Measurements from ENCODE around the gene GTSF1L.
"Not testable (repeated sequence)": the region's sequence is repeated elsewhere in the genome, so short reads cannot be mapped to it uniquely, and the experiment has no call there.

GTSF1L gene

DNA sequence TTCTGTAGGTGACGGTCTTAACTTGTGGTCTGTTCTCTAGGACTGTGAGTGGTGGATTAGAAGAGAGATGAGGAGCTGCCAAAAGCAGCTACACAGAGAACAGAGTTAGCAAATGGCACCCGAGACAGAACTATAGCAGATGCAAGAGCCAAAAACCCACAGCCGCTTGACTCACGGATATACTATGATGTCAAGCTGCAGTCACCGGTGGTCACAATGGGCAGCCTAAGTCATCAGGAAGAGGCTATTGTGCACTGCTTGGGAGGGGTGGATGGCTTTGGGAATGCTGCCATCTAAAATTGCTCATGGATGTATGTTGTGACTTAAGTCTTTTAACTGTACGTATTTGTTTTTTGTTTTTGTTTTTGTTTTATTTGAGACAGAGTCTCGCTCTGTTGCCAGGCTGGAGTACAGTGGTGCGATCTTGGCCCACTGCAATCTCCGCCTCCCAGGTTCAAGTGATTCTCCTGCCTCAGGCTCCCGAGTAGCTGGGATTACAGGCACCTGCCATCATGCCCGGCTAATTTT is at the start of gene GTSF1L:
GTSF1L (minus strand) TSS at position 192 of the 528 bp plus-strand sequence. CDS start 308 bp downstream, outside the sequence.
- DNase-seq (ENCODE audit: low spot score): no peak

DNA sequence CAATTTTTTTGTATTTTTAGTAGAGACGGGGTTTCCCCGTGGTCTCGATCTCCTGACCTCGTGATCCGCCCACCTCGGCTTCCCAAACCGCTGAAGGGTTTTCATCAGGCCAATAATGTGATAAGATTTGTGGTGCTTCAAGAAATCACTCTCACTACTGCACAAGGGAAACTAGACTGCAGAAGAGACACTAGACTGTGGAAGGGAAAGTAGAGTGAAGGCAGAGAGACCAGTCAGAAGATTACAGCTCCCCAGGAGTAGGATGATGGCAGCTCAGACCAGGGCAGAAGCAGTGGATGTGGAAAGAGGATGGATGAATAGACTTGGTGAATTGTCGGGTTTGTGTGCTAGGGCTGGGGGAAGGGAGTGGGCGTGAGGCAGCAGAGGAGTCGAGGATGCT is 48.0 kb upstream of the GTSF1L start:
- no peak for DNase-seq (ENCODE audit: low spot score)

DNA sequence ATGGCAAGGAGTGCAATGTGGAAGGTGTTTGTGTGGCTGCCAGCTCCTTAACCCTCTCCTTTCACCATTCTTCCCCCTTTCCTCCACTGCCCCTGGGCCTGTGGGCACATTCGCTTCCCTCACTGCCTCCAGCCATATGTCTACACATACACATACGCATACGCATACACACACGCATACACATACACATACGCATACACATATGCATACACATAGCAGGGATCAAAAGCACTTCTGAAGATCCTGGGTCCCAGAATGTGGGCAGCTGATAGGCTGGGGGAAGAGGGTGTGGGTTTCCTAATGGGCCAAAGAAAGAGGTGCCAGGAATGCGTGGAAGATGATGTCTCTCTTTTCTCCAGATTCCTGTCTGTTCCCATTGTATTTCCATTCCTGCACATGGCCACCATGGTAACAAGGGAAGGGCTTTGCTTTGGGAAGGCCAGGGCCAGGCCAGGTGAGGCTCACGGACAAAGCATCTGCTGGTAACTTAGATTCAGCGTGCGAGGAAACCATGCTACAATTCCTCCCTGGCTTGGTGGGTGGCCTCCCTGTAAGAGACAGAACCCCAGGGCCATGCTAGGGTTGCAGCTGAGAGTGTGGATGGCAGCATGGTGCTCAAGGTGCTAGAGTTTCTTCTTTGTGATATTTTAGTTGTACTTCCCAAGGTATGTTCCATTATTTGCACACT is 44.8 kb upstream of the GTSF1L start:
- no peak for DNase-seq (ENCODE audit: low spot score)

DNA sequence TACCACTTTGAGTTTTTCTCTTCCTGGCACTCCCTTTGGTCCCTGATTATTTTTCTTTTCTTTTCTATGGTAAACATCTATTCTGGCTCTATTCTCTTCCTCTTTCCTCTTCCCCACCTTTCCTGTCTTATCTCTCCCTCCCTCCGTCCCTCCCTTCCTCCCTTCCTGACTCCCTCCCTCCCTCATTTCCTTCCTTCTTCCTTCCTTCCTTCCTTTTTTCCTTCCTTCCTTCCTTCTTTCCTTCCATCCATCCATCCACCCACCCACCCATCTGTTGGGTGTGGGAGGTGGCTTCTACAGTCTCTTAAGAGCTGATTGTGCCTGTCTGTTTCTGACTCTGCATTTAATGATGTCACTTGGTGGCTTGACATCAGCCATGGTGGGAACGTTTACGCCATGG is 43.5 kb upstream of the GTSF1L start:
- DNase-seq (ENCODE audit: low spot score): no peak

DNA sequence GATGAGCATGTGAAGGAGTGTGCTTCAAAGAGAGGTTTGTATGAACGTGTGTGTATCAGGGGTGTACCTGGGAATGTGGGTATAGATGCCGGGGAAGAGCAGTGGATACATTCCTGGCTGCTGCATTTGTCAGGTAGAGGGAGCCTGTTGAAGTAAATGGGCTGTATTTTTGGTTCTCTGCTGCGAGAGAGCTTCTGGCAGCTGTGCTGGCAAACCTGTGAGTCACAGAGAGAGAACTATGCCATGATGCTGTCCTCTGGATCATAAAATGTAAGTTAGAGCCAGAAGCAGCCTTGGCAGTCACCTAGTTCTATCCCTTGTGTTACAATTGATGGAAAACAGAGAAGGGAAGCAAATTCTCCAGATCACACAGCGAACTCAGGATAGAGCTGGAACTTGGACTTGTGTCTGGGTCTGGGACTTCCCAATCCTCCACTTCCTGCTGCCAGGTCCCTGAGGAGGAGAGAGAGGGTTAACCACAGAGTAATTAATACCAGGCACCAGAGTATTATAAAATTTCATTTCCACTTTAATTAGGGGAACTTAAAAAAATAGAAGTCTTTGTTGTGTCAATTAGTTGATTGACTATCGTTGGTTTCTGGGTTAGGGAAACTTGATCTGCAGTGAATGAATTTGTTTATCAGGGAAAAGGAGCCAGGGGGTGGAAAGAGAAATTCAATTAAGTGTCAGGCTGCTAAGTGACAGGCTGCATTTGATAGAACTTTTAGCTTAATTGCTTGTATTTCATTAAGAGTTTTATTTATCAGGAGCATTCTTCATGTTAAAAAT is 41.1 kb upstream of the GTSF1L start:
- no peak for DNase-seq (ENCODE audit: low spot score)

DNA sequence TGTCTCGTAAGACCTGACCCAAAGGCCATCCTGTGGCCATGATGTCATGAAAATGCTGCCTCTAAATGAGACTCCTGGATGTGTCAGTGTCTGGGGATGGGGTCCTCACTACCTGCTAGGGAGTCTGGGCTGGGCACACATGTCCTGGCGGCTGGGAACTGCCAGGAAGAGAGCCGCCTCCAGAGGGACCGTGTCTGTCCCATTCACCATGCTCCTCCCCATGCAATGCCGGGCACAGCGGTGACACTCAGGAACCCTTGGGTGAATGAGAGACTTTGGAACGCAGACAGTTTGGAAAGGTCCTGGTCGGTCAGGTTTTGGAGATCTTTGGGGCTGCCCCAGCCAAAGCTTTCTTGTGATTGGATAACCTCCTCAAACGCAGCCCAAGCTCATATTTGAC is 40.1 kb upstream of the GTSF1L start:
- no peak for DNase-seq (ENCODE audit: low spot score)

DNA sequence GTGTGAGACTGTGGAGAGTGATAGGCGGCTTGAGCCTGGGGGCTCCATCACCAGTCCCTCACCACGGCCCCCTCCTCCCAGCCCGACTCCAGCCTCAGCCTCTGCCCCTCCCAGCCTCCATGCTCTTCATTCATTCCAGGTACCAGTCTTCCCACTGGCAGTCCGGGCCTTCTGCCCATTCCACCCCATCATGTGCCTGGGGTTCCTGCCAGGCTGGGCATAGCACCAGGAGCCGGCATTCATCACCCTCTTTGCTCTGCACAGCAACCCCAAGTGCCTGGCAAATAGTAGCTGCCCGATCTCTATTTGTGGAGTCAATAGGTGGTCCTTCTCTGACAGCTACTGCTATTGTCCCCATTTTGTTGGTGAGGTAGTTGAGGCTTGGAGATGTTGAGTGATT is 39.6 kb upstream of the GTSF1L start:
- no peak for DNase-seq (ENCODE audit: low spot score)

DNA sequence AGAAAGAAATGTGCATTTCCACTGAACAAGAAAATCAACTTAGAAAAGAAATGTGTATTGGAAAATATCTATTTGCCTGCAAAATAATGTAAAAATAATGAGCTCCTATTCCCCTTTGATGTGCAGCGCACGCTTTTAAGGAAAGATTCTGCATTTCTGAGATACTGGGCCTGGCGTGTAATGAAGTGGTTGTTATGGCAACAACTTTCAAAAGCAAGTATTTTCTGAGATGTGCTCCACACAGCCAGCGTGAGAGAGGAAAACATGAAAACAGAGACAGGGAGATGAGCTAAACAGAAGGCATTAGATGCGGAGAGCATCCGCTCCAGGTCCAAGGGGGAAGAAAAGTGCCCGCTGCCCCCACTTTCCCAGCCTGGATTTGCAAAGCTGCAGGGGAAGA is 39.1 kb upstream of the GTSF1L start:
- no peak for DNase-seq (ENCODE audit: low spot score)

DNA sequence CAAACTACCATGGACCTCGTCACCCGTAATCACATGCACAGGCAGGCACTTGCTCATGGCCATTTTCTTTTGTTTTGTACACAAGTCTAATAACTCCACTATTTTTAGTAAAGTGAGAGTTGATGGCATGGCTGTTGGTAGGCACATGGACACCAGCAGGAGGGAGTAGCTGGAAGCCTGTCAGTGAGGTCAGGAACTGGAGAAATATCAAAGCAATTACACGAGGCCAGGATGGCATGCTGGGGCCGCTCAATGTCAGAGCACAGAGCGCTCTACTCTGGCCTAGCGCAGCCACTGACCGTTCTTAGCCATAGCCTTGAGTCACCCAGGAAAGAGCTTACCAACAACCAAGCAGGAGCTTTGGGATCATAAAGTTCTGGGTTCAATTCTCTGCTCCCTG is 36.1 kb upstream of the GTSF1L start:
- no peak for DNase-seq (ENCODE audit: low spot score)

DNA sequence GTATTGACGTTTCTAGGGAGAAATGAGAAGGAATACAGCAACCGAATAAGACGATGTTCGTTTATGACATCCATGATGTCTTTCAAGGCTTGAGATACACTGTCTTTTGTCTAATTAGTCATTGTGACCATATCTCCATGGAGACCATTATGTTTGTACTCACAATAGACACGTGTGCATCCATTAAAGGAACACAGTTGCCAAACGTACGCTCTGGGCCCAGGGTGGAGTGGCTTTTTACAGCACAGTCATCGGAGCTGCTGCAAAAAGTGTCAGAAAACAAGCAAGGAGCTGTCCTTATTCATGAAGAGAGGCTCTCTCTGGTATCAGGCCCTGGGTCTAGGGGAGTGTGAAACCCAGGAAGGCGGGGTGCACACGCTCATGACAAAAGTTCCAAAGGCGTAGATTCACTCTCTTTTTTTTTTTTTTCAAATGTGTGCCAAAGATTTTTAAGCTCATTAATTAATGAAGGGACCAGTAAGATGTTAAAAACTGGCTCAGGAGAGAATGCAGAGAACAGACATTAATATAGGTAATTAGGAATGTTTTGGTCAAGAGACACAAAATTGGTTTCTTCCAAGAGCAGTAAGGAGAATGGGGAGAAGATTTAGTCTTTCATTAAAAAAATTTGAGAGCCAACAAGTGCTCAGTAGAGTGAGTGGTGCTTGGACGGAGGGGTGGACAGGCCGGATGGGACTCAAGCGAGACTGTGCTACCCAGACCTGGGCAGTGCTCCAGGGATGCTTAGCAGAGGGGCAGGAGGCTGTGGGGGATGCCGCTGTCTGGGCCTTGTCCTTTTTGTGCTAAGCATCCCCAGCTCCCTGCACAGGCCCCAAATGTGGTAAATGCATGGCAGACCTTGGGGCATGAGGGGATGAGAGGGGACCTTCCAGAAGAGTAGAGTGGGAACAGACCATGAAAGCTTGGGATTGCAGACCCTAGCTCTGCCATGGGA is 34.9 kb upstream of the GTSF1L start:
- DNase-seq (ENCODE audit: low spot score): no peak

DNA sequence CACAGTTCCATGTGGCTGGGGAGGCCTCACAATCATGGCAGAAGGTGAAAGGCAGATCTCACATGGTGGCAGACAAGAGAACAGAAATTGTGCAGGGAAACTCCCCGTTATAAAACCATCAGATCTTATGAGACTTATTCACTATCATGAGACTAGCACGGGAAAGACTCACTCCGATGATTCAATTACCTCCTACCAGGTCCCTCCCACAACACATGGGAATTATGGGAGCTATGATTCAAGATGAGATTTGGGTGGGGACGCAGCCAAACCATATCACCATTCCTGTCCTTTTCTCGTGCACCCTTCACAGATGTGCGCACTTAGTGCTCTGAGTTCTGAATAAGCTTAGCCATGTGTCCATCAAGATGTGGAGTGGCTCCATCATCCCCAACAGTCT is 31.1 kb upstream of the GTSF1L start:
- not testable (repeated sequence) for DNase-seq (ENCODE audit: low spot score)

DNA sequence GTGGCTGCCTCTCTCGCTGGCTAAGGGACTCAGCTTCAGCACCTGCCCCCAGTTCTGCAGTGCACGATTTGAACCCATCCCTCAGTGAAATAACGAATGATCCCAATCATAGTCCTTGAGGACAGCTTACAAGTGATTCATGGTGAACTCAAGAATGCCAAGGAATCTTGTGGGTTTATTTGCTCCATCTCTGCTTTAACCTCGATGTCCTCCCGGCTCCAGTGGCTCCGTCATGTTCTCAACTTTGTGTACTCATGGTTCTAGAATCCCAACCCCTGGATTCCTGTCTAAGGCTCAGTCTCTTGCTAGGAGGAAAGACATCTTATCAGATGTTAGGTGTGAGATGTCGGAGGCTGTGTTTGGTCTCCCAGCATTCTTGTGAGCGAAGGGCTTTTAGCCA is 29.0 kb upstream of the GTSF1L start:
- DNase-seq (ENCODE audit: low spot score): no peak

DNA sequence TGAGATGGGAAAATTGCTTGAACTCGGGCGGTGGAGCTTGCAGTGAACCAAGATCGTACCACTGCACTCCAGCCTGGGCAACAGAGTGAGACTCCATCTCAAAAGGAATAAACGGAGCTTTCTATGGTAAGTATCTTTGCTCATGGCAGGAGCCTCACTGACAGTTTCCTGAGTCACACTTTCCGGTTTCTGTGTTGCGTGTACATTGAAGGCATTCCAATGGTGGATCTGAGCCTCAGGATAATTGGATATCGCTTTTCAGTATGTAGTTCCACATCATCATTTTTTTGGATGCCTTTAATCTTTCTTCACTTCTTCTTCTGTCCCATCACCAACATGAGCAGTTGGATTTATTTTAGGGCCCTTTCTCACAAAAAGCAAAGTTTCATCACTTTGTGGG is 28.6 kb upstream of the GTSF1L start:
- DNase-seq (ENCODE audit: low spot score): no peak

DNA sequence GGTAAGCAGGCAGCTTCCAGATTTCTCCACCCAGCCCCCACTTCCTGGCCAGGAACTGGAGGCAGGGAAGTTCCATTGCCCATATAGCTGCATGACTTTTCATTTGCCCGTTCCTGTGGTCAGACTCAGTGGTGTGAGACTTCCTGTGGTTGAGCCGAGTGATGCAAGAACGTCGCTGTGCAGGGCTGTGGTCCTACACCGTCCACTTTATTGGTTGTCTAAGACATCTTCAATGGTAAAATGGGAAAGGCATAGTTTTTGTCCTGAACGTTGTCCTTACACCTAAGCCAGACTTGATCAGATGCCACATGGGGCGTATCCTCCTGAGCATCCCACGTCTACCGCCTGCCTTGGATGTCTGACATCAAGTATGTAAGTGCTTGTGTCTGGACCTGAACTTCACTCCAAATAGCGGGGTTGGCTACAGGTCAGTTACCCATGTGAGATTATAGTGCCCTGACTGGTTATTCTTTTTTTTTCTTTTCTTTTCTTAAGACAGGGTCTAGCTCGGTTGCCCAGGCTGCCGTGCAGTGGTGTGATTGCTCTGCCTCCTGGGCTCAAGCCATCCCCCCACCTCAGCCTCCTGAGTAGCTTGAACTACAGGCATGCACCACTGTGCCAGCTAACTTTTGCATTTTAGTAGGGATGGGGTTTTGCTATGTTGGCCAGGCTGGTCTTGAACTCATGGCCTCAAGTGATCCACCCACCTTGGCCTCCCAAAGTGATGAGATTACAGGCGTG is 25.9 kb upstream of the GTSF1L start:
- DNase-seq (ENCODE audit: low spot score): no peak

DNA sequence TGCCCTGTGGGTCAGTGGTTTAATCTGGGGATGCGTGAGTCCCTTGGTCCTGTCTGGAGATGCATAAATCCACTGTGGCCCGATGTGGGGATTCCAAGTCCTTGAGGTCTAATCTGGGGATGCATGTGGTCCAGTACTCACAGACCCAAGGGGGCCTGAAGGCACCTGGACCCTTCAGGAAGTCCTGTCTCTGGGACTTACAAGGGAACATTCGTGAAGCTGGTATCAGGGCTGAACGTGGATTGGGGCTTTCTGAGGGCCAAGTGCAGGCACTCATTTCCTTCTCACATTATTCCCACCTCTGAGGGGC is 25.2 kb upstream of the GTSF1L start:
- DNase-seq (ENCODE audit: low spot score): no peak

DNA sequence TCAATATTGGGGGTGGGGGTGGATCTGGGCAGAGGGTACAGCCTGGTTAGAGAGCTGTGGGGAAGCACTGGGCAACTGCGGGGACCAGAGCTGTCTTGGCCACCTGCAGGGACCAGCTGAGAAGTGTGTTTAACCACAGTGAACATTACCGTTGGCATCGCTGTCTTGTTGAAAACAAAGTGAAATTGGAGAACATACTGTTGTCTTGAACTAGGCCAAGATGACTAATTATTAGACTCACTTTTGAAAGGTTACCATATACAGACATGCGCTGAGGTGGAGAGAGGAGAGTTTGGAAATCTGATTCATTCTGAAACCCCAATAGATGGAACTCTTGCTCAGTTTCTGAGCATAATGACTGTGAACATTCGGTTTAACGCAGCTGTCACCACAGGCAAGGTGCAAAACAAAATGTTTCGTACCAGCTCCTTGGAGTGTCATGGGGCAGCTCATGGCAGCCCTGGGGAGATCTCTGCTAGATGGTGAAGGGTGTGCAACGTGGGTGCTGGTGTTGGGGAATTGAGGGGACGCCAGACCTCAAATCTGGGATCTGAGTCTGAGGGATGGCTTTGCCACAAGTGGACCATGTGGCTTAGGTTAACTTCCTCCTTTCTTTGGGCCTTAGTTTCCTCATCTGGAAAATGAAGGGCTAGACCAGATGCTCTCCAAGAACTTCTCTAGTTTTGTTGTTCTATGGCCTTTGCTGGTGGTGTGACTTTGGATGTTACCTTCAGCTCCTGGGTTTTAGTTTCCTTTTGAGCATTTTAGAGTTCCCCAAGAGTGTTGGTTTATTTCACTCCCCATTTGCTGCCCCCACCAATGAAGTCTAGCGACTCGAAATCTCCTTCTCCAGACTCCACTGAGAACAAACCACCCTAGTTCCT is 24.6 kb upstream of the GTSF1L start:
- peak; percentile 39 for DNase-seq (ENCODE audit: low spot score)

DNA sequence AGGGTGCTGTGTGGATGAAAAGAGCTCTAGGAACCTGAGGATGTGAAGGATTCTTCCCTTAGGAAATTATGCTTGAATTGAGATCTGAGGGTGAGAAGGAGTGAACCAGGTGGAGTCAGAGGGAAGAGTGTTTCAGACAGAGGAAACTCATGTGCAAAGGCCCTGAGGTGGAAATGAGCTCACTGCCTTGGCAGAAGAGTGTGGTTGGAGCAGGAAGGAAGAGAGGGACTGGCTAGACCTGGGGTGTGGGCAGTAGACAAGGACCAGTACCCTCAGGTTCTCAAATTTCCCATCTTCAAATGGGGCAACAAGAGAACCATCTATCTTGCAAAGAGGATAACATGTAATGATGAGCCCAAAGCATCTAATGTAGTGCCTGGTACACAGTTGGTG is 24.0 kb upstream of the GTSF1L start:
- no peak for DNase-seq (ENCODE audit: low spot score)

DNA sequence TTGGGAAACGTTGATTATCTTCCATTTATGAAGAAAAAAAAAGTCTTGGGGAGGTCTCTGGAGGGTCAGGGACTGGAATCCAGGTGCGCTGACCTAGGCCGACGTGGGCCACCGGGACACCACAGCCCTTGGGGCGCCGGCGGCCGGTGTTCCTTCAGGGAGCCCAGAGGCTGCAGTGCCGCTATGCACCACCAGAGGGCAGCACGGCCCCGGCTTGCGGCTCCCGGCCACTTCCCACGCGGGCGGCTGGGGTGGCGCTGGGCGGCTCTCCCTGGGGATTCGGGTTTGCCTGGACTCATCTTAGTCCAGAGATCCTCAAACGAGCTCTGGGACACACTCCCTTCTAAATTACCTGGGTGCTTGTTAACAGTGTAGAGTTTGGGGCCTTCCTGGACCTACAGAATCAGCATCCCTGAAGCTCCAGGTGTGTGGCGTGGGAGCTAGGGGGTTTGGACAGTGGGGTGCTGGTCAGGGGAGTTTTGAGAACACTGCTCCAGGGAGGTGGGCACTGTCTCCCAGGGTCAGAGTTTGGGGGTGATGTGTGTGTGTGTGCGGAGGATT is 23.0 kb upstream of the GTSF1L start:
- DNase-seq (ENCODE audit: low spot score): peak; percentile 77

DNA sequence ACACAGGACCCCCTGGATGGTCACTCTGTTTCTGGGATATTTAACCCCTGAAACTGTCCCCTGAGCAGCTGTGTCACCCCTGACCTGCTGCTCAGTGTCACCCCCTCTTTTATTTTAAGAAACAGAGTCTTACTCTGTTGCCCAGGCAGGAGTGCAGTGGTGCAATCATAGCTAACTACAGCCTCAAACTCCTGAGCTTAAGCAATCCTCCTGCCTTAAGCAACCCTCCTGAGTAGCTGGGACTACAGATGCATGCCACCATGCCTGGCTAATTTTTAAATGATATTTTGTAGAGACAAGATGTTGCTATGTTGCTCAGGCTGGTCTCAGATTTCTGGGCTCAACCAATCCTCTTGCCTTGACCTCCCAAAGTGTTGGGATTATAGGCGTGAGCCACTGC is 21.5 kb upstream of the GTSF1L start:
- DNase-seq (ENCODE audit: low spot score): no peak

DNA sequence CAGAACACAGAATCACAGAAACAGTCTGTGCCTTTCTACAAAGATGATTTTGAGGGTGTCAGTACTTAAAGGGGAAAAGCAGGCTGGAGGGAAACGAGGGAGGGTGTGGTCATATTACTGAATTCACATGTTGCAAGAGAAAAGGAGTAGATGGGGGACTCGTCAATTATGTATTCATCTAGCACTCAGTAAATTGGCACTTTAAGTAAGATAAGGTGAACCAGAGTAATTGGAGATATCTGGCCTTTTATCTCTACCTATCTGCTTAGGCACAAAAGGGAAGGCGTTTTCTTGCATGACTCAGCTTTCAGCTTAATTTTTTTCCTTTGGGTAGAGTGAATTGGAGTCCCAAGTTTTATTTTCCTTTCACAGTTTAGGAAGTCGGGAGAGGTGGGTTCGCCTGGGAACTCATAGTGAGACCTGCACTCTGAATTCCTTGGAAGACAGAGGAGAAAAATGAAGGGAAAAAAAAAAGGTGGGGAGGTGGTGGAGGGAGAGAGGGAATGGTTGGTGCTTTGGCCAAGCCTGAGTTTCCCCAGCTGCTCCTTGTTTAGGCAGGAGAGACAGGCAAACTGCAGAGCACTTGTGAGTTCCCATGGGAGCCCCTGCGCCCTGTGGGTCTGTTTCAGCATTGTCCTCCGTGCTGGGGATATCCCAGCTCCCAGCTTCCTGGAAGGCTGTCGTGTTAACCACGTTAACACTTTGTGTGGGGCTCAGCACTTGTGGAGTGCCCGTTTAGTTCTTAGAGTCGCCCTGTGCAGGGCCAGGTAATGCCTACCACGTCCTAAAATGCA is 19.7 kb upstream of the GTSF1L start:
- DNase-seq (ENCODE audit: low spot score): no peak
